GM12878 (cell line): ENCODE results near the gene SCMH1. TPM values are rescaled to one million over a fixed set of nuclear protein-coding genes. Genes with fewer than 3 reads are reported as not detected.

Experiments used
- ATAC-seq: fragments of 200-7000 bp; cut with Tn5 transposase; 3 replicates; pipeline ENCODE4 v1.9.1; 2020; ENCODE audit warnings: mild to moderate bottlenecking, moderate library complexity
- BruUV-seq: library from RNA; stranded (reverse); fragments of 400-500 nt; replicated peaks from 2 replicates; lab custom pipeline; 2021; lab: Mats Ljungman, UMichigan
- CTCF ChIA-PET: fragments of 300-600 bp; sonication (Branson Sonifier 250); formaldehyde crosslinking; extraction: SDS; loops from one replicate; lab custom pipeline; 2021; ENCODE audit warnings: inconsistent platforms; lab: Yijun Ruan, JAX
- POLR2A ChIA-PET: fragments of 350-600 bp; formaldehyde crosslinking; extraction: SDS; loops from one replicate; lab custom pipeline; 2021; ENCODE audit warnings: inconsistent platforms; lab: Charles Lee
- RAD21 ChIA-PET: fragments of 300-600 bp; sonication (Branson Sonifier 250); formaldehyde crosslinking; loops from one replicate; lab custom pipeline; 2023; ENCODE audit warnings: antibody characterized with exemption; ENCODE audit not compliant: unreplicated experiment; lab: Charles Lee
- SMC1A ChIA-PET: fragments of 300-600 bp; sonication (Branson Sonifier 250); formaldehyde crosslinking; loops from one replicate; lab custom pipeline; 2023; ENCODE audit not compliant: unreplicated experiment, uncharacterized antibody; lab: Charles Lee
- DNase-seq: peaks from one replicate; pipeline ENCODE4 v3.0.0-alpha.2; 2011; ENCODE audit warnings: low read depth, low spot score
- FAIRE-seq: peaks from 3 replicates; lab custom pipeline; 2011; peaks lifted over from hg19 to GRCh38; lab: Jason Lieb, UNC
- H2AFZ ChIP-seq: 2 replicates; pipeline ENCODE4 v1.6.0; 2011; ENCODE audit warnings: low read depth, low read length, control low read depth; ENCODE audit not compliant: control insufficient read depth
- H3K27ac ChIP-seq: 2 replicates; pipeline ENCODE4 v1.5.1; 2011; ENCODE audit warnings: control low read depth; ENCODE audit not compliant: control insufficient read depth, insufficient read depth
- H3K27me3 ChIP-seq, 2 experiments: replicated peaks in 1 of 2; 2 replicates each; pipeline versions ENCODE4 v1.6.0 to v1.6.1; 2011; ENCODE audit warnings: low read length in 1 of 2; ENCODE audit not compliant: control insufficient read depth in 2 of 2, insufficient read depth in 2 of 2
- H3K36me3 ChIP-seq, 2 experiments: 2 replicates each; pipeline ENCODE4 v1.5.1; 2011; ENCODE audit warnings: low read length in 1 of 2; ENCODE audit not compliant: control insufficient read depth in 2 of 2, insufficient read depth in 2 of 2
- H3K4me1 ChIP-seq: 2 replicates; pipeline ENCODE4 v1.6.1; 2011; ENCODE audit warnings: mild to moderate bottlenecking, low read length, moderate library complexity, mixed read lengths; ENCODE audit not compliant: control insufficient read depth, insufficient read depth
- H3K4me2 ChIP-seq: 2 replicates; pipeline ENCODE4 v1.6.0; 2011; ENCODE audit warnings: control low read depth; ENCODE audit not compliant: control insufficient read depth, insufficient read depth
- H3K4me3 ChIP-seq: fragments of 200-600 bp; sonication (generic); 2 replicates; pipeline ENCODE4 v1.5.1; 2016
- H3K79me2 ChIP-seq: 2 replicates; pipeline ENCODE4 v1.6.0; 2011; ENCODE audit warnings: low read length; ENCODE audit not compliant: control insufficient read depth, insufficient read depth
- H3K9ac ChIP-seq: 2 replicates; pipeline ENCODE4 v1.8.0; 2011; ENCODE audit warnings: low read length, control low read depth, mixed read lengths; ENCODE audit not compliant: control insufficient read depth, insufficient read depth
- H3K9me3 ChIP-seq: replicated peaks from 3 replicates; pipeline ENCODE4 v1.5.1; 2011; ENCODE audit warnings: mild to moderate bottlenecking, low read length; ENCODE audit not compliant: control insufficient read depth, insufficient read depth
- H4K20me1 ChIP-seq: 2 replicates; pipeline ENCODE4 v1.6.0; 2011; ENCODE audit not compliant: control insufficient read depth, insufficient read depth
- CREB1 ChIP-seq: IDR thresholded peaks from 2 replicates; pipeline ENCODE4 v1.6.1; 2012; ENCODE audit warnings: low read depth, mild to moderate bottlenecking, inconsistent platforms
- GABPA ChIP-seq: IDR thresholded peaks from 2 replicates; pipeline ENCODE4 v1.6.1; 2014; ENCODE audit warnings: antibody characterized with exemption, low read depth, mild to moderate bottlenecking, inconsistent platforms
- LARP7 ChIP-seq: fragments of 450-650 bp; IDR thresholded peaks from 2 replicates; pipeline ENCODE4 v1.6.1; 2017; ENCODE audit warnings: mild to moderate bottlenecking
- PAX8 ChIP-seq: fragments of 450-650 bp; IDR thresholded peaks from 2 replicates; pipeline ENCODE4 v1.6.1; 2017; ENCODE audit warnings: mild to moderate bottlenecking, moderate library complexity
- WGBS: methylation state at CpG from one replicate; pipeline ENCODE4 v1.1.6; 2016; ENCODE audit warnings: low lambda C conversion rate; ENCODE audit not compliant: insufficient replicate concordance, insufficient coverage; ENCODE audit errors: missing lambda C conversion rate; 5-methylcytosine and 5-hydroxymethylcytosine counted together
- in situ Hi-C: fragments of 300-500 bp; cut with MboI; formaldehyde crosslinking; loops from 9 replicates; pipeline ENCODE4 v1.14.3; 2018; ENCODE audit warnings: mixed read lengths
- intact Hi-C: fragments of 100-400 bp; cut with micrococcal nuclease; formaldehyde crosslinking; loops from one replicate; pipeline ENCODE4 v1.14.2; 2022; ENCODE audit not compliant: unreplicated experiment
- polyA plus RNA-seq, 11 experiments: library from polyadenylated mRNA; depleted of rRNA in 4 of 11; unstranded in 6 of 11; stranded (reverse) in 5 of 11; fragments of >200 nt; fragmentation: Nextera tagmentation in 4 of 11; fragmentation: Illumina TruSeq in 1 of 11; extraction: Ambion mirVana in 4 of 11; extraction: Trizol in 1 of 11; gene quantifications; 1 replicate in 1 of 11; 2 replicates in 10 of 11; pipeline versions ENCODE4 v1.2.1 to v1.2.3, GENCODE V29; 2011 to 2016; ENCODE audit warnings: inconsistent platforms in 2 of 11, missing spikeins in 2 of 11, low read depth in 1 of 11
- total RNA-seq, 4 experiments: library from RNA; depleted of rRNA in 3 of 4; stranded (reverse); fragments of >200 nt in 3 of 4; fragmentation: Illumina TruSeq in 1 of 4; extraction: Trizol in 1 of 4; gene quantifications; 2 replicates each; pipeline versions ENCODE4 v1.2.1 to v1.2.3, GENCODE V29; 2013 to 2021
- TF ChIP-seq, protein P1 (sequence below): fragments of 450-650 bp; IDR thresholded peaks from 2 replicates; pipeline ENCODE4 v1.6.1; 2018; ENCODE audit warnings: mild to moderate bottlenecking, low read depth, moderate library complexity; ENCODE audit not compliant: partially characterized antibody
- TF ChIP-seq, protein P2 (sequence below): fragments of 450-650 bp; IDR thresholded peaks from 2 replicates; pipeline ENCODE4 v1.6.1; 2017; ENCODE audit warnings: mild to moderate bottlenecking, moderate library complexity
- TF ChIP-seq, protein P3 (sequence below): IDR thresholded peaks from 2 replicates; pipeline ENCODE4 v1.6.1; 2012; ENCODE audit warnings: low read length, inconsistent platforms
- TF ChIP-seq, protein P4 (sequence below): fragments of 450-650 bp; IDR thresholded peaks from 2 replicates; pipeline ENCODE4 v1.6.1; 2017; ENCODE audit warnings: mild to moderate bottlenecking, low read depth, inconsistent platforms; ENCODE audit not compliant: poor library complexity, severe bottlenecking

Gene SCMH1
- total and polyA plus RNA-seq, 10 of the 15 experiments (the other 5 are each of a cell fraction or from before 2014, with no cell fraction given) = 7.5 to 44.1 (median 27.8) TPM

DNA sequence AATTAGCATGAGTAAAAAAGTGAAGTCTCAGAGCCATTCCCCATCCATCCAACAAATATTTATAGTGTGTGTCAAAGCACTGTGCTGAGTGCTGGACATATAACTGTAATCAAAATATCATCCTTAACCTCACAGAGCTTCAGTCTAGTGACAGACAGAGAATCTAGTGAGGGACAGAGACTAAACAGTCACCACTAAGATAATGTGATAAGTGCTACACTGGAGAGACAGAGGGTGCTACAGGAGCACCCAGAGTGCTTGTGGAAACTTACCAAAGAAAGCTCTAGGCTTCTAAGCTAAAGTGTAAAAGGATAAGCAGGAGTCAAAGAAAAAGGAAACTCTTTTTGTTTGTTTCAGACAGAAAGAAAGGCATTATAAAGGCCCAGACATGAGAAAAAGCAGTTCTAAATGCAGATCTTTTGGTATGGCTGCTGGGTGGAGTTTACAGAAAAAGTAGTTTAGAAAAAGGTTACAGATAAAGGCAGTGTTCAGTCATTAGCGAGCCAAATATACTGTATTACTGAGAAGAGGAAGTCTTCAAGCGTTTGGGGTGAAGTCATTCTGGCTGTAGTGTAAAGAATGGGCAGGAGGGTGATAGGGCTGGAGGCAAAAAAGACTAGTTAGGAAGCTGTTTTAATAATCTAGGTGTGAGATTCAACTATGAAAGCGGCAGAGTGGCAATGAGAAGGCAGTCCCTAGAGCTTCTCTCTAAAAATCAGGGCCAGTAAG lies 83.8 kb downstream of the SCMH1 start (continued):
- TF ChIP-seq, protein P1, sequence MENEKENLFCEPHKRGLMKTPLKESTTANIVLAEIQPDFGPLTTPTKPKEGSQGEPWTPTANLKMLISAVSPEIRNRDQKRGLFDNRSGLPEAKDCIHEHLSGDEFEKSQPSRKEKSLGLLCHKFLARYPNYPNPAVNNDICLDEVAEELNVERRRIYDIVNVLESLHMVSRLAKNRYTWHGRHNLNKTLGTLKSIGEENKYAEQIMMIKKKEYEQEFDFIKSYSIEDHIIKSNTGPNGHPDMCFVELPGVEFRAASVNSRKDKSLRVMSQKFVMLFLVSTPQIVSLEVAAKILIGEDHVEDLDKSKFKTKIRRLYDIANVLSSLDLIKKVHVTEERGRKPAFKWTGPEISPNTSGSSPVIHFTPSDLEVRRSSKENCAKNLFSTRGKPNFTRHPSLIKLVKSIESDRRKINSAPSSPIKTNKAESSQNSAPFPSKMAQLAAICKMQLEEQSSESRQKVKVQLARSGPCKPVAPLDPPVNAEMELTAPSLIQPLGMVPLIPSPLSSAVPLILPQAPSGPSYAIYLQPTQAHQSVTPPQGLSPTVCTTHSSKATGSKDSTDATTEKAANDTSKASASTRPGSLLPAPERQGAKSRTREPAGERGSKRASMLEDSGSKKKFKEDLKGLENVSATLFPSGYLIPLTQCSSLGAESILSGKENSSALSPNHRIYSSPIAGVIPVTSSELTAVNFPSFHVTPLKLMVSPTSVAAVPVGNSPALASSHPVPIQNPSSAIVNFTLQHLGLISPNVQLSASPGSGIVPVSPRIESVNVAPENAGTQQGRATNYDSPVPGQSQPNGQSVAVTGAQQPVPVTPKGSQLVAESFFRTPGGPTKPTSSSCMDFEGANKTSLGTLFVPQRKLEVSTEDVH = no peak

DNA sequence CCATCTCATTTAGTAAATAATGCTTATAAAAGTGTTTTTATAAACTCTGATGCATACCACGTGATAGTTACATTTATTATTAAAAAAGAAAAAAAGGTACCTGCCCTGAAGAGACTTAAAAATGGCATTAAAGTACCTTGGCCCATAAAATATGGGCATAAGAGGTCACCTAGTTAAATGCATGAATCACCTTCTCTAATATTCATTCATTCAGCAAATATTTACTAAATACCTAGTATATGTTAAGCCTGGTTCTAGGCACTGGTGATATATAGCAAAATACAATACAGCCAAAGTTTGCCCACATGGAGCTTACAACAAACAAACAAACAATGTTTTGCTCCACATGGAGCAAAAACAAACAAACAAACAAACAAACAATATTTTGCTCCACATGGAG lies 87.0 kb downstream of the SCMH1 start:
- DNase-seq = no peak
- Histone ChIP-seq H3K4me1 (no peaks in the 10 kb centered on the region), H4K20me1 (no peaks in the 10 kb centered on the region), H3K4me3 (no peak overlapping the region), H3K36me3 (peaks cover 0 to 5% of the 10 kb centered on the region in 2 experiments; a peak in 2 of 4 replicates), H3K27me3 (no peaks in the 10 kb centered on the region), H3K79me2 (no peaks in the 10 kb centered on the region), H3K9ac (no peak overlapping the region), H3K9me3 (no peaks in the 10 kb centered on the region; the same call in 2 of the 3 replicates), H3K27ac (no peak overlapping the region), H2AFZ (no peak overlapping the region), H3K4me2 (no peak overlapping the region)
- WGBS = 100% methylated on average over 1 of the region's 1 CpG
- no TSS peak for BruUV-seq
- ChIA-PET CTCF (interaction anchor here (1.5 kb wide), 1 partner anchor 84 kb away, joined by 5 read pairs; no protein-coding TSS in a partner anchor), RAD21 (no interaction called here), POLR2A (interaction anchor here (0.6 to 0.7 kb wide), 2 partner anchors 95 to 131 kb away, joined by 4 to 7 read pairs; no protein-coding TSS in a partner anchor), SMC1A (interaction anchor here (1.2 kb wide), 1 partner anchor 11 kb away, joined by 6 read pairs; no protein-coding TSS in a partner anchor)
- TF ChIP-seq PAX8 = no peak
- TF ChIP-seq, protein P2, sequence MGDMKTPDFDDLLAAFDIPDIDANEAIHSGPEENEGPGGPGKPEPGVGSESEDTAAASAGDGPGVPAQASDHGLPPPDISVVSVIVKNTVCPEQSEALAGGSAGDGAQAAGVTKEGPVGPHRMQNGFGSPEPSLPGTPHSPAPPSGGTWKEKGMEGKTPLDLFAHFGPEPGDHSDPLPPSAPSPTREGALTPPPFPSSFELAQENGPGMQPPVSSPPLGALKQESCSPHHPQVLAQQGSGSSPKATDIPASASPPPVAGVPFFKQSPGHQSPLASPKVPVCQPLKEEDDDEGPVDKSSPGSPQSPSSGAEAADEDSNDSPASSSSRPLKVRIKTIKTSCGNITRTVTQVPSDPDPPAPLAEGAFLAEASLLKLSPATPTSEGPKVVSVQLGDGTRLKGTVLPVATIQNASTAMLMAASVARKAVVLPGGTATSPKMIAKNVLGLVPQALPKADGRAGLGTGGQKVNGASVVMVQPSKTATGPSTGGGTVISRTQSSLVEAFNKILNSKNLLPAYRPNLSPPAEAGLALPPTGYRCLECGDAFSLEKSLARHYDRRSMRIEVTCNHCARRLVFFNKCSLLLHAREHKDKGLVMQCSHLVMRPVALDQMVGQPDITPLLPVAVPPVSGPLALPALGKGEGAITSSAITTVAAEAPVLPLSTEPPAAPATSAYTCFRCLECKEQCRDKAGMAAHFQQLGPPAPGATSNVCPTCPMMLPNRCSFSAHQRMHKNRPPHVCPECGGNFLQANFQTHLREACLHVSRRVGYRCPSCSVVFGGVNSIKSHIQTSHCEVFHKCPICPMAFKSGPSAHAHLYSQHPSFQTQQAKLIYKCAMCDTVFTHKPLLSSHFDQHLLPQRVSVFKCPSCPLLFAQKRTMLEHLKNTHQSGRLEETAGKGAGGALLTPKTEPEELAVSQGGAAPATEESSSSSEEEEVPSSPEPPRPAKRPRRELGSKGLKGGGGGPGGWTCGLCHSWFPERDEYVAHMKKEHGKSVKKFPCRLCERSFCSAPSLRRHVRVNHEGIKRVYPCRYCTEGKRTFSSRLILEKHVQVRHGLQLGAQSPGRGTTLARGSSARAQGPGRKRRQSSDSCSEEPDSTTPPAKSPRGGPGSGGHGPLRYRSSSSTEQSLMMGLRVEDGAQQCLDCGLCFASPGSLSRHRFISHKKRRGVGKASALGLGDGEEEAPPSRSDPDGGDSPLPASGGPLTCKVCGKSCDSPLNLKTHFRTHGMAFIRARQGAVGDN = no peak
- TF ChIP-seq CREB1 = no peak
- TF ChIP-seq, protein P3, sequence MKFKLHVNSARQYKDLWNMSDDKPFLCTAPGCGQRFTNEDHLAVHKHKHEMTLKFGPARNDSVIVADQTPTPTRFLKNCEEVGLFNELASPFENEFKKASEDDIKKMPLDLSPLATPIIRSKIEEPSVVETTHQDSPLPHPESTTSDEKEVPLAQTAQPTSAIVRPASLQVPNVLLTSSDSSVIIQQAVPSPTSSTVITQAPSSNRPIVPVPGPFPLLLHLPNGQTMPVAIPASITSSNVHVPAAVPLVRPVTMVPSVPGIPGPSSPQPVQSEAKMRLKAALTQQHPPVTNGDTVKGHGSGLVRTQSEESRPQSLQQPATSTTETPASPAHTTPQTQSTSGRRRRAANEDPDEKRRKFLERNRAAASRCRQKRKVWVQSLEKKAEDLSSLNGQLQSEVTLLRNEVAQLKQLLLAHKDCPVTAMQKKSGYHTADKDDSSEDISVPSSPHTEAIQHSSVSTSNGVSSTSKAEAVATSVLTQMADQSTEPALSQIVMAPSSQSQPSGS = no peak
- TF ChIP-seq LARP7 = no peak
- TF ChIP-seq, protein P4, sequence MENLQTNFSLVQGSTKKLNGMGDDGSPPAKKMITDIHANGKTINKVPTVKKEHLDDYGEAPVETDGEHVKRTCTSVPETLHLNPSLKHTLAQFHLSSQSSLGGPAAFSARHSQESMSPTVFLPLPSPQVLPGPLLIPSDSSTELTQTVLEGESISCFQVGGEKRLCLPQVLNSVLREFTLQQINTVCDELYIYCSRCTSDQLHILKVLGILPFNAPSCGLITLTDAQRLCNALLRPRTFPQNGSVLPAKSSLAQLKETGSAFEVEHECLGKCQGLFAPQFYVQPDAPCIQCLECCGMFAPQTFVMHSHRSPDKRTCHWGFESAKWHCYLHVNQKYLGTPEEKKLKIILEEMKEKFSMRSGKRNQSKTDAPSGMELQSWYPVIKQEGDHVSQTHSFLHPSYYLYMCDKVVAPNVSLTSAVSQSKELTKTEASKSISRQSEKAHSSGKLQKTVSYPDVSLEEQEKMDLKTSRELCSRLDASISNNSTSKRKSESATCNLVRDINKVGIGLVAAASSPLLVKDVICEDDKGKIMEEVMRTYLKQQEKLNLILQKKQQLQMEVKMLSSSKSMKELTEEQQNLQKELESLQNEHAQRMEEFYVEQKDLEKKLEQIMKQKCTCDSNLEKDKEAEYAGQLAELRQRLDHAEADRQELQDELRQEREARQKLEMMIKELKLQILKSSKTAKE = no peak
- no peak for TF ChIP-seq GABPA
- FAIRE-seq = no peak
- in situ Hi-C loops (no loop called here), intact Hi-C loops (loop anchor here (5.0 kb wide), 1 partner anchor 87 kb away; the partner anchor contains the start of gene SCMH1)
- ATAC-seq = no peak
